ENCODE data around the gene DDN.

The DDN gene

DNA sequence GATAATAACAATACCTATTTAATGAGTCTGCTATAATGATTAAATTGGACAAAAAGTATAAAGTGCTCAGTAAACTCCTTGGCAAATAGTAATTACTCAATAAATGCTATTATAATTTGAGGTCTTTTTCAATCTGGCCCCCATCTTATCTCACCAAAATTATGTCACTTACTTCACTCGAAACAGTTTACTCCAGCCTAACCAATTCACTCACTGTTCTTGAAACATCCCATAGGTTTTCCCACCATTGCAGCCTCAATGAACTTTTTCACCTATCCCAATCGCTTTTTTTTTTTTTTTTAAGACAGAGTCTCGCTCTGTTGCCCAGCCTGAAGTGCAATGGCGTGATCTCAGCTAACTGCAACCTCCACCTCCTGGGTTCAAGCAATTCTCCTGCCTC, 36.9 kb upstream of the DDN start:
- TF ChIP-seq, protein P1, sequence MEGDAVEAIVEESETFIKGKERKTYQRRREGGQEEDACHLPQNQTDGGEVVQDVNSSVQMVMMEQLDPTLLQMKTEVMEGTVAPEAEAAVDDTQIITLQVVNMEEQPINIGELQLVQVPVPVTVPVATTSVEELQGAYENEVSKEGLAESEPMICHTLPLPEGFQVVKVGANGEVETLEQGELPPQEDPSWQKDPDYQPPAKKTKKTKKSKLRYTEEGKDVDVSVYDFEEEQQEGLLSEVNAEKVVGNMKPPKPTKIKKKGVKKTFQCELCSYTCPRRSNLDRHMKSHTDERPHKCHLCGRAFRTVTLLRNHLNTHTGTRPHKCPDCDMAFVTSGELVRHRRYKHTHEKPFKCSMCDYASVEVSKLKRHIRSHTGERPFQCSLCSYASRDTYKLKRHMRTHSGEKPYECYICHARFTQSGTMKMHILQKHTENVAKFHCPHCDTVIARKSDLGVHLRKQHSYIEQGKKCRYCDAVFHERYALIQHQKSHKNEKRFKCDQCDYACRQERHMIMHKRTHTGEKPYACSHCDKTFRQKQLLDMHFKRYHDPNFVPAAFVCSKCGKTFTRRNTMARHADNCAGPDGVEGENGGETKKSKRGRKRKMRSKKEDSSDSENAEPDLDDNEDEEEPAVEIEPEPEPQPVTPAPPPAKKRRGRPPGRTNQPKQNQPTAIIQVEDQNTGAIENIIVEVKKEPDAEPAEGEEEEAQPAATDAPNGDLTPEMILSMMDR (conservative IDR thresholded peaks at IDR 0.05) = no peak
- TF ChIP-seq ZFX (IDR thresholded peaks at IDR 0.05) = no peak

DNA sequence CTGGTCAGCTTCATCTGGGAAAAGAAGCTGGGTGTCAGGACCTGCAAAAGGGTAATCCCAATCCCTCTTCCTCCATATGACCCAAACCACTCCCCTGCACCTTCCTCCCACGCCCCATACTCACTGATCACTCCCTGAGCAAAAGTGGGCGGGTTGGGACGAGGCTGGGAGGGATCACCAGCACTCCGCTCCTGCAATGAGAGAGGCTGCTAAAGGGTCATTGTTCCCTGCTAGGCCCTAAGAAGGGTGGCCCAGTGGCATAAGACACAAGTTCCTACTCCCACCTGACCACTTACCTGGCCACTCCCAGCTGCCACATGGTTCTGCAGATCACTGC, 35.1 kb upstream of the DDN start:
- no peak for TF ChIP-seq ZFX (IDR thresholded peaks at IDR 0.05)
- TF ChIP-seq, protein P1 (conservative IDR thresholded peaks at IDR 0.05) = no peak
- H3K27ac ChIP-seq = no peak overlapping the region

More for the DNA sequence above, 36.9 kb upstream of the DDN start:
- no peak overlapping the region for H3K27ac ChIP-seq

DNA sequence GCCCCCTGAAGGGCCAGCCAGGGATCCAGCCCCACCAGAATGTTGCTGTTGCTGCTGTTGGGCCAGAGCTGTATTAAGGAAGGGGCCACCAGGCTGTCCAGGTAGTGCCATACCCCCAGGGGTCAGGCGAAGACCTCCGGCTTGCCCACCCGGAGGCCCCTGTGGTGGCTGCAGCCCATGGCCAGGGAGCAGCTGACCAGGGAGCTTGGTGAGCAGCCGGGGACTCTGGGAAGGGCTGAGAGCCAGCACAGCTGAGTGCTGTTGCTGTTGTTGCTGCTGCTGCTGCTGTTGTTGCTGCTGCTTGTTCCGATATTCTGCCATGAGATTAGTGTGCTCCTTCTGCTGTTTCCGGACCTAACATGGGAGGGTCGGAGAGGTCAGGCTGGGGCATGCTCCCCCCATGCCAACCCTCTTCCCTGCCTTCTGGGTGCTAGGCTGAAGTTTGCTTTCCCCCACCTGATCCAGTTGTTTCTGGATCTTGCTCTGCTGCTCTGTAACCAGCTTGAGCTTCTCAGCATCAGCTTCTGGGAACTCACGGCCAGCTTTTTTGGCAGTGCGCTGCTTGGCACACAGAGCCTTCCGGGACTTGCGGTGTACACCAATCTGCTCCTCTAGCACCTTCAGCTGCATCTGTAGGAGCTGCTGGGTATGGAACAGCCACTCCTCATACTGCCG, 34.6 kb upstream of the DDN start:
- H3K27ac ChIP-seq = no peak overlapping the region
- TF ChIP-seq ZFX (IDR thresholded peaks at IDR 0.05) = no peak
- TF ChIP-seq, protein P1 (conservative IDR thresholded peaks at IDR 0.05) = no peak

DNA sequence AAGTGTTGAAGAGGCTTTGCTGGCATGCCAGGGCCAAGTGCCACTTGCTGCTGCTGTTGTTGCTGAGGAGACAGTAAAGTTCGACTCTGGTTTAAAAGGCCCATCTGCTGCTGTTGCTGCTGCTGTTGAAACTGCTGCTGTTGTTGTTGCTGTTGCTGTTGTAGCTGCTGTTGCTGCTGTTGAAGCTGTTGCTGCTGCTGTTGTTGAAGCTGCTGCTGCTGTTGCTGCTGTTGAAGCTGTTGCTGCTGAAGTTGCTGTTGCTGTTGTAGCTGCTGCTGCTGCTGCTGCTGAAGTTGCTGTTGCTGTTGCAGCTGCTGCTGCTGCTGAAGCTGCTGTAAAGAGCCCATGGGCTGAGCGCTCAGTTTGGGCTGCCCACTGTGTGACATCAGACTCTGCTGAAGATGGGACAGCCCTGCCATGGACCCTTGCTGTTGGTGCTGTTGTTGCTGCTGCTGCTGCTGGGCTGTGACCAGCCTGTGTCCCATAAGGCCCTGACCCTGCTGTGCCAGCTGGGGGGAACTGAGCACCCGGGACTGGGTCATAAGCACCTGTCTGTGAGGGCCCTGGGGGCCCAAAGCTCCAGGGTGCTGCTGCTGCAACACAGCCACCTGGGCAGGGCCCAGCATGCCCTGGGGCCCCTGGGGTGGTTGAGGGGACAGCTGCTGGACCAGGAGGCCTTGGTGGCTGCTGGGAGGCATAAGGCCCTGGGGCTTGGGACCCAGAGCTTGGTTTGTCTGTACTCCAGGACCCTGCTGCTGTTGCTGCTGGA, 33.7 kb upstream of the DDN start:
- H3K27ac ChIP-seq = no peak overlapping the region
- no peak for TF ChIP-seq ZFX (IDR thresholded peaks at IDR 0.05)
- TF ChIP-seq, protein P1 (conservative IDR thresholded peaks at IDR 0.05) = no peak

DNA sequence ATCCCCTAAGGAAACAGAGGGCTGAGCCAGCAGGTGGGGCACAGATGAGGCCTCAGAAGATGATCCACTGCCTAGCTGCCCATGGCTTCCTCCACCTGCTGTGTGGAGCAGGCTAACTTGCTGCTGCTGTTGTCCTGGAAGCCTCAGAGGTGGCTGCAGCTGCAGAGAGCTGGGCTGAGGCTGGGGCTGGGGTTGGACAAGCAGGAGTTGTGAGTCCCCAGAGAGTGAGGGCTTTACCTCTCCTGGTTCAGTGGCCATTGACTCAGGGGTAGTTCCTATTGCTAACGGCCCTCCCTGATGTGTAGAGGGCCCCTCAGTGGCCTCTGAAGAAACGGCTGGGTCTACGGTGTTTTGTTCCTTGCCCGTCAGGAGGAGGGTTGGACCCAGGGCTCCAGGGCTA, 33.1 kb upstream of the DDN start:
- TF ChIP-seq ZFX (IDR thresholded peaks at IDR 0.05) = no peak
- TF ChIP-seq, protein P1 (conservative IDR thresholded peaks at IDR 0.05) = no peak
- H3K27ac ChIP-seq = no peak overlapping the region

DNA sequence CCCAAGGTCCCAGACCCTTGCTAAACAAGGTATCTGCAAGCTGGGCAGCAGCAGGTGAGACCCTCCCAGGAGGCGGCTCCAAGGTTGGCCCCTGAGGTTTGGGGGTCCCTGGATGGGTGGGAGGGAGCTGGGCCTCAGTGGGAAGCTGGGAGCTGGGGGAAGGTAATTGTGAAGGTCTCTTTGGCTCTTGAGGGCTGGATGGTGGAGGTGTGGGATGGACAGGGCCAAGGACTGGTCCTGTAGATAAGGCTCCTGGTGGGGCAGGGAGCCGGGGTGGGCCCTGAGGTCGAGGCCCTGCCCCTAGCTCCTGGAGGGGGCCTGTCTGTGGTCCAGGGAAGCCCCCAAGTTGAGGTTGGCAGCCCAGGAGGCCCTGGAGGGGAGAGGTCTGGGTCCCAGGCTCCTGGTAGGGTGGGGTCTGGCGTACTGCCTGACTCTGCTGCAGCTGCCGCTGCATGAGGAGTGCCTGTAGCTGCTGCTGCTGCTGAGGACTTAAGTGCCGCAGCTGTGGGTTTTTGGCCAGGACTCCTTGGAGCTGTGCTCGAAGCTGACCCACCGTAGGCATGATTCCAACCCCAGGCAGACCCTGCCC, 32.5 kb upstream of the DDN start:
- no peak for TF ChIP-seq ZFX (IDR thresholded peaks at IDR 0.05)
- TF ChIP-seq, protein P1 (conservative IDR thresholded peaks at IDR 0.05) = no peak
- no peak overlapping the region for H3K27ac ChIP-seq
